Activated naive CD8-positive, alpha-beta T cell treated with anti-CD3 and anti-CD28 coated beads, Interleukin-2, amount 10 ng/mL, durations not matched to agents 7 days and 5 days (primary cell): ENCODE data around the gene RBM39. TPM values are rescaled to one million over a fixed set of nuclear protein-coding genes. Genes with fewer than 3 reads are reported as not detected.
A peak's percentile ranks its signal among the peaks of the same experiment; 100 is the strongest.

Experiments used
- ATAC-seq: fragments of 150-1000 bp; cut with Tn5 transposase; one replicate; pipeline ENCODE4 v1.10.0; 2021; ENCODE audit warnings: low read depth, moderate library complexity
- POLR2A ChIA-PET: fragments of 350-600 bp; sonication (Branson Sonifier 250); formaldehyde crosslinking; loops from one replicate; lab custom pipeline; 2021; ENCODE audit warnings: antibody characterized with exemption; lab: Charles Lee
- DNase-seq: peaks from one replicate; pipeline ENCODE4 v3.0.0; 2021
- H3K27ac Mint-ChIP-seq: one replicate; pipeline ENCODE4 v1.8.0; 2022; ENCODE audit warnings: mild to moderate bottlenecking, mixed read lengths
- H3K27me3 Mint-ChIP-seq: one replicate; pipeline ENCODE4 v1.8.0; 2022; ENCODE audit warnings: mild to moderate bottlenecking, moderate library complexity, mixed read lengths
- H3K36me3 Mint-ChIP-seq: one replicate; pipeline ENCODE4 v1.8.0; 2021; ENCODE audit warnings: mild to moderate bottlenecking, mixed read lengths
- H3K4me1 Mint-ChIP-seq: one replicate; pipeline ENCODE4 v1.8.0; 2021; ENCODE audit warnings: mixed read lengths
- H3K4me3 Mint-ChIP-seq: one replicate; pipeline ENCODE4 v1.8.0; 2022; ENCODE audit warnings: mild to moderate bottlenecking, moderate library complexity, mixed read lengths
- H3K9me3 Mint-ChIP-seq: one replicate; pipeline ENCODE4 v1.8.0; 2021; ENCODE audit warnings: mixed read lengths
- total RNA-seq, 2 experiments: library from RNA; stranded (reverse); gene quantifications; one replicate each; pipeline ENCODE4 v1.2.3, GENCODE V29; 2021

Gene RBM39
- total RNA-seq, 2 experiments from 2014 or later, result 478 to 499 TPM

- Mint-ChIP-seq H3K4me1 (peaks cover 36% of the 10 kb centered on the region), H3K4me3 (peak overlapping the region; percentile 94), H3K9me3 (no peaks in the 10 kb centered on the region), H3K27me3 (no peaks in the 10 kb centered on the region), H3K36me3 (peaks cover 29% of the 10 kb centered on the region), H3K27ac (peak overlapping the region; percentile 98)
- DNase-seq (no peak), ATAC-seq (peak; percentile 6)
- POLR2A ChIA-PET, result interaction anchor here (0.5 to 7.7 kb wide), 48 partner anchors 8 to 1353 kb away, joined by 3 to 437 read pairs (median 4); partner anchors contain the start of genes CPNE1, NFS1, PHF20 and RBL1
Observed at GRCh38 chr20:35742741-35743523, 872 bp upstream of the RBM39 start.

DNA sequence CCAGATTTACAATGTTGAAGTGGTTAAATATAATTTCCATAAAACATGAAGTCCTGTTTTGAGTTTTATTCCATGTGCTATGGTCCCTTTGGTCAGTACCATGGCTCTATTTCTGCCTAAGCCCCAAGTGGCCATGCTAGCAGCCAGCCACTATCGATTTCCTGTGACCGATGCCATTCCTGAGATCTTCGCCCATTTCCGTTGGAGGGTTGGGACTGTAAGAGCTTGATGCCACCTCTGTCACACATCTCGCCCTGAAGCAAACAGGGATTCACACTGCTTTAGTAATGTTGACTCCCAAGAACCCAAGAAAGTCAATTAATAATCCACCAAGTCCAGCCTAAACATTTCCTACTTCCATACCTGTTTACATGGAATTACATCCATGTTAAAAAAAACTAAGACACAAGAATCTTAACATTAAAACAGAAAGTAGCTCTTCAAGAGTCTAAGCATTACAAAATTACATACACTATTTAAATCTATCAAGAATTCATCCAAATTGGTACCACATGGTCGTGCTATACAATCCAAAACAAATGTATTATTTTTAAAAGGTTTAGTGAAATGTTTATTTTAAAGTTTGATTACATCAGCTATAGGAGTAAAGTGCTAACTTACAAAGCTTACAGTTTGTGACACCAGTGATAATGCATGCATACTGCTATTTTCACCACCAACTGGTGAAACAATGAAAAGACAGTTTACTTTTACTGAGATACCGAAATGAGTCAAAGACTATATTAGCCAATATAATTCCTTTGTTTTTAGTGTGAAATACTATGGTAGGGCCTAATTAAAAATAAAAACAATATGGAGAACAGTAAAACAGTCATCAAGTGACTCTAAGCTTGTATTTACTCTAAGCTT lies 2.5 kb downstream of the RBM39 start:
- DNase-seq (no peak), ATAC-seq (no peak)
- H3K4me1 Mint-ChIP-seq, result peaks cover 47% of the 10 kb centered on the region
- peaks cover 45% of the 10 kb centered on the region for H3K36me3 Mint-ChIP-seq
- no peaks in the 10 kb centered on the region for H3K27me3 Mint-ChIP-seq
- no peaks in the 10 kb centered on the region for H3K9me3 Mint-ChIP-seq
- H3K4me3 Mint-ChIP-seq, result peak overlapping the region; percentile 94
- POLR2A ChIA-PET, result interaction anchor here (0.6 to 7.7 kb wide), 9 partner anchors 10 to 215 kb away, joined by 3 to 437 read pairs (median 4); partner anchors contain the start of genes NFS1, PHF20, ROMO1 and SCAND1
- peak overlapping the region; percentile 75 for H3K27ac Mint-ChIP-seq

GRCh38 chr20:35738410-35739179 lies 3.5 kb downstream of the RBM39 start:
- H3K27me3 Mint-ChIP-seq, result no peaks in the 10 kb centered on the region
- peaks cover 44% of the 10 kb centered on the region for H3K4me1 Mint-ChIP-seq
- no peak for DNase-seq
- ATAC-seq, result no peak
- H3K4me3 Mint-ChIP-seq, result peak overlapping the region; percentile 78
- POLR2A ChIA-PET, result interaction anchor here (2.0 to 7.7 kb wide), 2 partner anchors 27 to 29 kb away, joined by 6 to 437 read pairs; partner anchors contain the start of gene PHF20
- H3K36me3 Mint-ChIP-seq, result peaks cover 52% of the 10 kb centered on the region
- H3K9me3 Mint-ChIP-seq, result no peaks in the 10 kb centered on the region
- peak overlapping the region; percentile 68 for H3K27ac Mint-ChIP-seq

DNA sequence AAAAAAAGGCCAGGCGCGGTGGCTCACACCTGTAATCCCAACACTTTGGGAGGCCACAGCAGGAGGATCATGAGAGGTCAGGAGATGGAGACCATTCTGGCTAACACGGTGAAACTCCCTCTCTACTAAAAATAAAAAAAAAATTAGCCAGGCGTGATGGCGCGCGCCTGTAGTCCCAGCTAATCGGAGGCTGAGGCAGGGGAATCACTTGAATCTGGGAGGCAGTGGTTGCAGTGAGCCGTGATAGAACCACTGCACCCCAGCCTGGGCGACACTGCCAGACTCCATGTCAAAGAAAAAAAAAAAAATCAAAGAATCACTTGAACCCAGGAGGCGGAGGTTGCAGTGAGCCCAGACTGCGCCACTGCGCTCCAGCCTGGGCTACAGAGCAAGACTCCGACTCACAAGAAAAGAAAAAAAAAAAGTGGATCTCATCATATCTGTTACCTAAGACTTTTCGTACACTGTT lies 4.2 kb downstream of the RBM39 start:
- Mint-ChIP-seq H3K27me3 (no peaks in the 10 kb centered on the region), H3K36me3 (peaks cover 57% of the 10 kb centered on the region), H3K4me3 (peak overlapping the region; percentile 78), H3K4me1 (peaks cover 44% of the 10 kb centered on the region), H3K27ac (no peak overlapping the region), H3K9me3 (no peaks in the 10 kb centered on the region)
- no peak for ATAC-seq
- POLR2A ChIA-PET, result interaction anchor here (7.7 kb wide), 1 partner anchor 30 kb away, joined by 437 read pairs; the partner anchor contains the start of gene PHF20
- DNase-seq, result no peak

GRCh38 chr20:35735826-35736470 lies 6.1 kb downstream of the RBM39 start:
- Mint-ChIP-seq H3K4me3 (peak overlapping the region; percentile 57), H3K9me3 (no peaks in the 10 kb centered on the region), H3K27me3 (no peaks in the 10 kb centered on the region), H3K36me3 (peaks cover 60% of the 10 kb centered on the region), H3K27ac (peak overlapping the region; percentile 30), H3K4me1 (peaks cover 50% of the 10 kb centered on the region)
- ATAC-seq (no peak), DNase-seq (no peak)
- POLR2A ChIA-PET, result interaction anchor here (0.6 to 1.2 kb wide), 3 partner anchors 9 to 148 kb away, joined by 3 read pairs; no protein-coding TSS in a partner anchor

DNA sequence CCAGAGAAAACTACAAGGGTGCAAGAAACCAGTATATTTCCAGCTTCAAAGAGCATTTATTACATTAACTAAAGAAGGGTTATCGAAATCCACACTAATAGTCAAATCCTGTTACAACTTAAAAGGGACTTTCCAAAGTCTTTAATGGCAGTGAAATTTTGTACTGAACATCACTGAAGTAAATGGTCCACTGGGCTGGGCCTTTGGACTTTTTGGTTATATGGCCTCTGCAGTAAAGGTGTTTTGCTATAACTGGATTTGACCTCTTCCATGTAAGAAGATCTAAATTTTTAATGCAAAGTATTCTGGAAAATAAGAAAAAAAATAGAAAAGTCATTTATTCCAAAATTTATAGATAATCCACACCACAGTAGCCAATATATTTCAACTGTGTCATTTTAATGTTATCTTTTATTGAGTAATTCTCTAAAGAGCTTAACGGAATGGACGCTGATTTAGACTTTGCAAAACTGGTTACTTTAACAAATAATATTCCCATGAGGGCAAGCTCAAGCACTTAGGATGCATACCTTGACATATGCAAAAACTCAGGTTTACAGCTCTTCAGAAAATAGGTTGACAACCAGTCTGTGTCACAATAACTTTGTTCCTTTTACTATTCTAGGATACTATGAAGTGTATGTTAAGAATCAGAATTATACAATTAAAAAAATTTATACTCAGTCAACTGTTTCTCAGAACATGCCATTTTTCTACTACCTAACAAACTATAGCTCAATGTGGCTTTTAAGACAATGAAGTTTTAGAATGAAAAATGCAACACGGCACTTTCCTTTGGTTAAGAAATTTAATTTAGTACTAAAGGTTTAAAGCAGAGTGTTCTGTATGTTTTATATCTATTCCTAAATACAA lies 7.0 kb downstream of the RBM39 start:
- POLR2A ChIA-PET, result interaction anchor here (1.0 to 1.9 kb wide), 4 partner anchors 8 to 149 kb away, joined by 3 to 6 read pairs (median 3); no protein-coding TSS in a partner anchor
- DNase-seq, result no peak
- H3K4me1 Mint-ChIP-seq, result peaks cover 50% of the 10 kb centered on the region
- H3K4me3 Mint-ChIP-seq, result peak overlapping the region; percentile 18
- peaks cover 55% of the 10 kb centered on the region for H3K36me3 Mint-ChIP-seq
- H3K9me3 Mint-ChIP-seq, result no peaks in the 10 kb centered on the region
- no peak for ATAC-seq
- no peaks in the 10 kb centered on the region for H3K27me3 Mint-ChIP-seq
- no peak overlapping the region for H3K27ac Mint-ChIP-seq

- no peak for DNase-seq
- Mint-ChIP-seq H3K36me3 (peaks cover 51% of the 10 kb centered on the region), H3K27me3 (no peaks in the 10 kb centered on the region), H3K4me1 (peaks cover 45% of the 10 kb centered on the region), H3K27ac (peak overlapping the region; percentile 8), H3K4me3 (peak overlapping the region; percentile 18), H3K9me3 (no peaks in the 10 kb centered on the region)
- POLR2A ChIA-PET, result interaction anchor here (1.0 to 1.9 kb wide), 3 partner anchors 9 to 32 kb away, joined by 3 to 6 read pairs (median 3); no protein-coding TSS in a partner anchor
- ATAC-seq, result no peak
Observed at GRCh38 chr20:35734374-35734773, 7.7 kb downstream of the RBM39 start.

- POLR2A ChIA-PET, result no interaction called here
Observed at GRCh38 chr20:35732644-35732982, 9.4 kb downstream of the RBM39 start.

DNA sequence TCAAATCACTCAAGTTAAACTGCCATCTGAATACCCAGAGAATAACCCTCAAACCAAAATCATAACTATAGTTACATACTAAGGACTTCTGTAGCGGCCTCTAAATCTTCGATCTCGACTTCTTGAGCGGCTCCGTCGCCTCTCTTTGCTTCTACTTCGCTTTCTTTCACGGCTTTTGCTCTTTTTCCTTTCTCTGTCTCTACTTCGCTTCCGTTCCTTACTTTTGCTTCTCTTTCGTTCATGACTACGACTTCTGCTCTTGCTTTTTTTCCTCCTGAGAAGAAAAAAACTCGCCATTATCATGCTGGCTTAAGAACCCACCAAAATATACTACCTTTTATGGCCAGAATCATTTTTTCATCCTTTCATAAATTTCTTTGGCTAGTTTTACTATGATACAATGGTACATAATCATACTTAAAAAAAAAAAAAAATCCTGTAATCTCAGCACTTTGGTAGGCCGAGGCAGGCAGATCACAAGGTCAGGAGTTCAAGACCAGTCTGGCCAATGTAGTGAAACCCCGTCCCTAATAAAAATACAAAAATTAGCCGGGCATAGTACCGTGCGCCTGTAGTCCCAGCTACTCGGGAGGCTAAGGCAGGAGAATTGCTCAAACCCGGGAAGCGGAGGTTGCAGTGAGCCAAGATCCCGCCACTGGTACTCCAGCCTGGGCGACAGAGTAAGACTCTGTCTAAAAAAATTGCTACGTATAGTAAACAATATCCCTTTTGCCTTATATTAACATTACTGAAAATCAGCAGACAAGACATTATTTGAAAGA lies 10.0 kb downstream of the RBM39 start:
- H3K4me1 Mint-ChIP-seq, result peaks cover 32% of the 10 kb centered on the region
- peak overlapping the region; percentile 28 for H3K4me3 Mint-ChIP-seq
- H3K9me3 Mint-ChIP-seq, result no peaks in the 10 kb centered on the region
- peak overlapping the region; percentile 76 for H3K27ac Mint-ChIP-seq
- DNase-seq (no peak), ATAC-seq (no peak)
- peaks cover 35% of the 10 kb centered on the region for H3K36me3 Mint-ChIP-seq
- POLR2A ChIA-PET, result interaction anchor here (1.2 to 1.7 kb wide), 2 partner anchors 17 to 31 kb away, joined by 3 to 5 read pairs; no protein-coding TSS in a partner anchor
- no peaks in the 10 kb centered on the region for H3K27me3 Mint-ChIP-seq

More at GRCh38 chr20:35732644-35732982, 9.4 kb downstream of the RBM39 start:
- Mint-ChIP-seq H3K4me1 (peaks cover 34% of the 10 kb centered on the region), H3K27ac (no peak overlapping the region), H3K9me3 (no peaks in the 10 kb centered on the region), H3K4me3 (no peak overlapping the region), H3K36me3 (peaks cover 38% of the 10 kb centered on the region), H3K27me3 (no peaks in the 10 kb centered on the region)
- ATAC-seq, result no peak
- DNase-seq, result no peak

DNA sequence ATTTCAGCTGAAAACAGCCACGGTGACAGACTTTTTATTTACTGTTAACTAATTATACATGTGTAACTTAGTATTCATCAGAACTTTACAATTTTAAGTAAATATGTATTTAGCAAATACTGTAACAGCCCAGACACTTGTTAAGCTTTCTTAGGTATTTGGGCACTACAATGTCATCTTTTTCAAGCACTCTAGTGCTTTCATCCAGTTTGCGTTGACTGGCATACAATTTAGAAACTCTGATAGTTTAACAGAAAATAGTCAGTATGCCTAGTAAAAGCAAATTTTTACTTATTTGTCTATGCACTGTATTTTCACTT lies 10.6 kb downstream of the RBM39 start:
- Mint-ChIP-seq H3K27me3 (no peaks in the 10 kb centered on the region), H3K4me1 (peaks cover 30% of the 10 kb centered on the region), H3K9me3 (no peaks in the 10 kb centered on the region), H3K36me3 (peaks cover 36% of the 10 kb centered on the region), H3K27ac (no peak overlapping the region), H3K4me3 (no peak overlapping the region)
- no peak for DNase-seq
- ATAC-seq, result no peak
- POLR2A ChIA-PET, result interaction anchor here (1.2 to 1.9 kb wide), 4 partner anchors 11 to 32 kb away, joined by 3 to 7 read pairs (median 4); partner anchors contain the start of genes NFS1, RBM39 and ROMO1
